Stimulated activated CD4-positive, alpha-beta T cell treated with anti-CD3 and anti-CD28 coated beads, Interleukin-1b, Interleukin-23, amount 100 ng/mL, for 24 hours (primary cell): ENCODE results near the gene ARMC6.
"Not testable (repeated sequence)": the region's sequence is repeated elsewhere in the genome, so short reads cannot be mapped to it uniquely, and the experiment has no call there.

Experiments
- DNase-seq, 4 experiments: peaks; one replicate each; pipeline ENCODE4 v3.0.0-alpha.2; 2020; ENCODE audit warnings: low read depth in 4 of 4, low spot score in 1 of 4

ARMC6 gene

DNA sequence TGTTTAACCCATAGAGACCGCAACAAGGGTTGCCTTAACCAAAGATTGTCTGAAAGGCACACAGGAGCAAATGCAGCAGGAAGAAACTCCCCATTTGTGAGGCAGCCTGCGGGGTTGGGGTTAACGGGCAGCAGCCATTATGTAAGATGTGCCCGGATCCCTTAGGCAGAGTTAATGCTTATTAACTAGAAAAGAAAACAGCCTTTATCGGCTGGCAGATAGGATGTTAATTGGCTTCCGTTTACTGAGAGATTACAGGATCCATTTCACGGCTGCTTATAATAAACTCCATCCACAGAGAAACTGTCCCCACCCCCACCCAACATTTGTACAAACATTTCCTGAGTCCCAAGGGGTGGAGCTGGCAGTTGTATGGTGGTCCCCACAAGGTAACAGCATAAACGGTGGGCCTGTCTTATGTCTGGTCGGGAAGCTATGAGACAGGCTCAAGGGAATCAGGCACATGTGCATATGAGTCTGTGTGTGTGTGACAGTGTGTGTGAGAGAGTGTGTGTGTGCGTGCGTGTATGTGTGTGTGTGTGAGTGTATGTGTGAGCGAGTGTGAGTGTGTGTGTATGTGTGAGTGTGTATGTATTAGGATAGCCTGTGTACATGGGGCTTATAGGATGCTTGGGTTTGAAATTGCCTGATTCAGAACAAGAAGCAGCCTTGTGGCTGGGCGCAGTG, 40.9 kb downstream of the ARMC6 start:
- no peak for DNase-seq

DNA sequence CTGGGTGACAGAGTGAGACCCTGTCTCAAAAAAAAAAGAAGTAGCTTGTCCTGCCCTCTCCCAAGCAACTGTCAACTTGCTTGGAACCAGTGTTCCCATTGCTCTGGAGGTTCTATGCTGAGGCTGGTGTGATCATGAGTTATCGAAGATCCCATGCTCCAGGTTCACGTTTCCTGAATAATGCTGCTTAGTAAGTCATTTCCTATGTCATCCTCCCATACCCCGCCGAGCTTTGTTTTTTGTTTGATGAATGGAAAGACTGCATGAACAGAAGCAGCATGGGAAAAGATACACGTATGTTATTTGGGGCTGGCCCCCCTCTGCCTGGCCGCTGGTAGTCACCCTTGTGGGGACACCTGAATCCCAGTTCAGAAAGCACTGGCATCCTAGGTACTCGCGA, 41.7 kb downstream of the ARMC6 start:
- no peak for DNase-seq

DNA sequence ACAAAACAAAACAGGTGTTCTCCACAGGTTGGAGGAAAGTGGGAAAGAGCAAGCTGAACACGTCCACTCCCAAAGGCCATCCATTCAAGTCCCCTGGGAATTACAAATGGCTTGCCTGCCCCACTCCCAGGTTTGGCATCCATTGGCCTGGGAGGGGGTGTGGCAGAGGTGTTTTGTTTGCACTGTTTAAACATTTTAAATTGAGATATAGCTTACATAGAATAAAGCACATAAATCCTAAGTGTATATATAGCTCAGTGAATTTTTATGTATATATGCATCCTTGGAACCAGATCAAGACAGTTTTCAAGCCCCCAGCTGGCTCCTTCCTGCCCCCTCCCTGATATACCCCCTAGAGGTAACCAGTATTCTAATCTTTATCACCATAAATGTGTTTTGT, 43.1 kb downstream of the ARMC6 start:
- no peak for DNase-seq

DNA sequence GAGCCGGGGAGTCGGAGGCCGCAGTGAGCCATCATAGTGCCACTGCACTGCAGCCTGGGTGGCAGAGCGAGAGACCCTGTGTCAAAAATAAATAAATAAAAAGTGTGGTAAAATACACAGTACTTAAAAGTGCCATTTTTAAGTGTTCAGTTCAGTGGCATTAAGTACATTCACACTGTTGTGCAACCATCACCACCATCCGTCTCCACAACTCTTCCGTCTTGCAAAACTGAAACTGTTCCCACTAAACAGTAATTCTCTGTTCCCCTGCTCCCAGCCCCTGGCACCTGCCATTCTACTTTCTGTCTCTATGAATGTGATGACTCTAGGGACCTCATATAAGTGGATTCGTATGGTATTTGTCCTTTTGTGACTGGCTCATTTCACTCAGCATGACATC, 43.7 kb downstream of the ARMC6 start:
- DNase-seq: no peak

DNA sequence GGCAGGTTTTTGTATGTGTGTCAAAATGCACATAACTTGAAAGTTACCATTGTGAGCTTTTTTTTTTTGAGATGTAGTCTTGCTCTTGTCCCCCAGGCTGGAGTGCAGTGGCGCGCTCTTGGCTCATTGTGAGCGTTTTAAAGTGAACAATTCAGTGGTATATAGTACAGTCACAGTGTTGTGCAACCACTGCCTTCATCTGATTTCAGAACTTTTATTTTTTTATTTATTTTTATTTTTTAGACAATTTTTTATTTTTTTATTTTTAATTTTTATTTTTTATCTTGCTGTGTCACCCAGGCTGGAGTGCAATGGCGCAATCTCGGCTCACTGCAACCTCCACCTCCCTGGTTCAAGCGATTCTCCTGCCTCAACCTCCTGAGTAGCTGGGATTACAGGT, 45.4 kb downstream of the ARMC6 start:
- no peak for DNase-seq

DNA sequence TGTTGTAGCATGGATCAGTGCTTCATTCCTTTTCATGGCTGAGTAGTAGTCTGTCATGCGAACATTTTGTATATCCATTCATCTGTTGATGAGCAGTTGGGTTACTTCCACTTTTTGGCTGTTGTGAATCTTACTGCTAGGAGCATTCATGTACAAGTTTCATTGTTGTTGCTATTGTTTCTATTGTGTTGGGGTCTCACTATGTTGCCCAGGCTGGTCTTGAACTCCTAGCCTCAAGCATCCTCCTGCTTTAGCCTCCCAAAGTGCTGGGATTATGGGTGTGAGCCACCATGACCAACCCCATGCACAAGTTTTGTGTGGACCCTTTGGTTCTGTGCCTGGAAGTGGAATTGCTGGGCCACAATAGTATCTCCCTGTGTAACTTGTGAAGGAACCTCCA, 46.2 kb downstream of the ARMC6 start:
- no peak for DNase-seq

DNA sequence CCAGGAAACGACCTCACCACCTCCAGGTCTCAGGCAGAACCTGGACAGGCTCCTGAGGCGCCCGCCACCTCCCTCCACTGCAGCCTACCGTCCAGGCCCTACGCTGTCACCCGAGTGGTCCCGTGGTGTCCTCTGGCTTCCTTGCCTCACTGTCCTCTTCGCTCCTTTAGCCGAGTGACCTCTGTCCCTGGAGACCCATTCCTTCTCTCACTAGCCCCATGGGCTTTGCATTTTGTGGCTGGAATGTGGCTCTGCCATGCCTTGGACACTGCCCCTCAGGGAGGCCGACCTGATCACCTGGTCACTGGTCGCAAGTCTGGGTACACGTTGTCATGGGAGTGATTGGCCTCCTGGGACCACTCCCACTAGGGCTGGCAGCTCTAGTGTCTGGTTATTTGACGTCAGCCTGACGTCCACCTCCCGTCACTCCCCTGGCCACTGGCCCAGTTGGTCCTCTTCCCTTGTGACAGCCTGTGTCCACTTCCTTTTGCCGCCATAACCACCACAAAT, 48.3 kb downstream of the ARMC6 start:
- DNase-seq: no peak

DNA sequence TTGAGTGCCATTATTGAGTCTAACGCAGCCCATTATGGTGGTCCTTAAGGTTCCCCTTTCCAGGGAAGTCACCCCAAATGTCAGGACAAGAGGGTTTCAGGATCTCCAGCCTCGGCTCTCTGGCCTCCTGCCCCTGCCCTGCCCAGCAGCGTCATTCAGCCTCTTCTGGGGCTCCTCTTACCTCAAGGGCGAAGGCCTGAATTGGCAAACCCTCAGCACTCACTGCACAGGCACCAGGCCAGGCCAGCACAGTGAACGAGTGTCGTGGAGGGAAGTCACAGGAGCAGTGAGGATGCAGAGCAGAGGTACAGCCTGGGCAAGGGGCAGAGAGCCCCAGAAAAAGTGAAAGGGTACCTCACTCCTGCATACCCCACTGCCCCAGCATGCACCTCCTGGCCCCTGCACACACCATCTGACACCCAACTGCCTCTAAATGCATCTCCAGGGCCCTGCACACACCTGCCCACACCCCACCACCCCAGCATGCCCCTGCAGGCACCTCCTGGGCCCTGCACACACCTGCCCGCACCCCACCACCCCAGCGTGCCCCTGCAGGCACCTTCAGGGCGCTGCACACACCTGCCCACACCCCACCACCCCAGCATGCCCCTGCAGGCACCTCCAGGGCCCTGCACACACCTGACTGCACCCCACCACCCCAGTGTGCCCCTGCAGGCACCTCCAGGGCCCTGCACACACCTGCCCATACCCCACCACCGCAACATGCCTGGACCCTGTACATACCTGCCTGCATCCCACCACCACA, 50.2 kb downstream of the ARMC6 start:
- DNase-seq: no peak

DNA sequence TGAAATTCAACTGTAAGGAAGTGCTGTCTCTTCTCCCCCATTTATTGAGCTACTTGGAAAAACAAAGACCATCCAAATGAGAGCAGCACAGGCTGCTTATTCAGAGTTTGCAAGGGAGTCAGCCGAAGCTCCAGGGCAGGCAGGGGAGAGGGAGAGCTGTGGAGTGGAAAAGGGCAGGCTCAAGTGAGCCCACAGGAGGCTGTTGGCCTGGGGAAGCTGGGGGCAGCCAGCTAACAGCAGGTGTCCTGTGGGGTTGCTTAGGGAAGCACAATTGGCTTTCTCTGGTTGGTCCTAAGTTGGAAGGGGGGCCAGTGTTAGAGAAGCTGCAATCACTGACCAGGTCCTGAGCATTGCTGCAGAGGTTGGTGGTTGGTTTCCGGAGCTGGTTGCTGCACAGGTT, 54.3 kb downstream of the ARMC6 start:
- no peak for DNase-seq

DNA sequence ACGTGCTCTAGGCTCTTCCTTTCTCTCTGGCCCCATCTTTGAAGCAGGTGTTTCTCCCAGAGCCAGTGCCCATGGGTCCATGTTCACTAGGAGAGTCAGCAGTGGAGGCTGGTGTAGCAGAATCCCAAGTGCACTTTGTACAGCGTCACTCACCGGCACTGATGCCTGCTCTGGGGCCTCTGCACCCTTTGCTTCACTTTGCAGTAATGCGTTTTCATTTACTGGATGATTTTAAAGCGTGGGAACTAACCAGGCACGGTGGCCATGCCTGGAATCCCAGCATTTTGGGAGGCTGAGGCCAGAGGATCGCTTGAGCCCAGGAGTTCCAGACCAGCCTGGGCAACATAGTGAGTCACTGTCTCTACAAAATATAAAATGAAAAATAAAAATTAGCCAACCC, 61.1 kb downstream of the ARMC6 start:
- DNase-seq: no peak

DNA sequence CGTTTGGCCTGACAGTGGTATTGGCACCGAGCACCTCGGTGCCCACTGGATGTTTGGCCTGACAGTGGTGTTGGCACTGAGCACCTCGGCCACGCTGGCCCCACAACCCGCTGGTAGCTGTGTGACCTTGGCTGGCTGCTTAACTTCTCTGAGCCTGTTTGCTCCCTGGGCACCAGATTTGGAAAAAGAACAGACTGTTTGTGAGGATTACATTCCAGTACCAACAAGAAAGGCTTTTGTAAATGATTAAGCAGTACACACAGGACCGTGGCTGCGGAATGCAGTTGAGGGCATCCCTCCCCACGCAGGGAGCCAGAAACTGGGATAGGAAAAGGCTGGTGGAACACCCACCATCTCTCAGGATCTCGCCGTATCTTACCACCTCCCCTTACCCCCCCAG, 62.3 kb downstream of the ARMC6 start:
- no peak for DNase-seq

DNA sequence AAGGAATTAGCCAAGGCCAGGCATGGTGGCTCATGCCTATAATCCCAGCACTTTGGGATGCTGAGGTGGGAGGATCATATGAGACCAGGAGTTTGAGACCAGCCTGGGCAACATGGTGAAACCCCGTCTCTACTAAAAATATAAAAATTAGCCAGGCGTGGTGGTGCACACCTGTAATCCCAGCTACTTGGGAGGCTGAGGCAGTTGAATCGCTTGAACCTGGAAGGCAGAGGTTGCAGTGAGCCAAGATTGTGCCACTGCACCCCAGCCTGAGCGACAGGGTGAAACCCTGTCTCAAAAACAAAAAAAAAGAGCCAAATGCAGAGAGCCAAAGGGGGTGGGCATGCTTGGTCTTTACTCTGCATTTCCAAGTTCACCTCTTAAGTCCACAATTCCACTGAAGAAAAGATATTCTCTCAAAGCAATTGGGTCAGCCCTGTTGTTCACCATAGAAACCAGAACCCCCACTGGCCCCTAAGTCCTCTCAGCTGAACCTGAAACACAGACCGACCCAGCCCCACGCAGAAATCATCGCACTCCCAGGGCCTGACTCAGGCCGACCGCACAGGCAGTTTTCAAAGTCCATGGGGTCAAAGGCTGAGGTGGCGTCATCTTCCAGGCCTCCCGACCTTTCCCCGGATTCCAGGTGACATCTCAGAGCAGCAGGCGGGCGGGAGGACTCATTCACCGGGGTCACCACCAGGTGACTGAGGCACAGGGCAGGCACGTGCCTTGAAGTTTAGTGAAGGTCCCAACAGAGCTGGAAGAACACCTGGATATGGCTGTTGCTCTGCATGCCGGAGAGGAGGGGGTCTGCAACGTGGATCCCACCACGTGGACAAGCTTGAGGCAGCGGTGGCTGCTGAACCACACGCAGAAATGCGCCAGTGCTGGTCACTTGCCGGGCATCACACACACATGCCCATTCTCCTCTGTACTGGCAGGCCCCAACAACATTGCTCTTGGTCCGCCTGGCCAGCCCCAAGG, 63.5 kb downstream of the ARMC6 start:
- no peak for DNase-seq

DNA sequence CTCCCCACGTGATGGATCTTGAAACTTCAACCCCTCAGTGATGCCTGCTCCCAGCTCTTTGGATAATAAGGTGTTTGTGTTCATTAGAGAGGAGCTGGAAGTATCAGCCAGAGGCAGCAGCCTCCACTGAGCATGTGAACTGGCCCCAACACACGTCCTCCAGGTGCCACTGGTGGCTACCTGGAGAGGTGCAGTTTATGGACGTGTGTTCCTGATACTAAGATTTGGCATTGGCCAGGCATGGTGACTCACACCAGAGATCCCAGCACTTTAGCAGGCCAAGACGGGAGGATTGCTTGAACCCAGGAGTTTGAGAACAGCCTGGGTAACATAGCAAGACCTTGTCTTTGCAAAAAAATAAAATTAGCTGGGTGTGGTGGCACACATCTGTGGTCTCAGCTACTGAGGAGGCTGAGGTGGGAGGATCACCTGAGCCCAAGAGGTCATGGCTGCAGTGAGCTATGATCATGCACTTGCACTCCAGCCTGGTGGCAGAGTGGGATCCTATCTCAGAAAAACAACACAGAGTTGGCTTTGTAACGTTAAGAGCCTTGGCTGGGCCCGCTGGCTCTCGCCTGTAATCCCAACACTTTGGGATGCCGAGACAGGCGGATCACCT, 64.8 kb downstream of the ARMC6 start:
- no peak for DNase-seq

DNA sequence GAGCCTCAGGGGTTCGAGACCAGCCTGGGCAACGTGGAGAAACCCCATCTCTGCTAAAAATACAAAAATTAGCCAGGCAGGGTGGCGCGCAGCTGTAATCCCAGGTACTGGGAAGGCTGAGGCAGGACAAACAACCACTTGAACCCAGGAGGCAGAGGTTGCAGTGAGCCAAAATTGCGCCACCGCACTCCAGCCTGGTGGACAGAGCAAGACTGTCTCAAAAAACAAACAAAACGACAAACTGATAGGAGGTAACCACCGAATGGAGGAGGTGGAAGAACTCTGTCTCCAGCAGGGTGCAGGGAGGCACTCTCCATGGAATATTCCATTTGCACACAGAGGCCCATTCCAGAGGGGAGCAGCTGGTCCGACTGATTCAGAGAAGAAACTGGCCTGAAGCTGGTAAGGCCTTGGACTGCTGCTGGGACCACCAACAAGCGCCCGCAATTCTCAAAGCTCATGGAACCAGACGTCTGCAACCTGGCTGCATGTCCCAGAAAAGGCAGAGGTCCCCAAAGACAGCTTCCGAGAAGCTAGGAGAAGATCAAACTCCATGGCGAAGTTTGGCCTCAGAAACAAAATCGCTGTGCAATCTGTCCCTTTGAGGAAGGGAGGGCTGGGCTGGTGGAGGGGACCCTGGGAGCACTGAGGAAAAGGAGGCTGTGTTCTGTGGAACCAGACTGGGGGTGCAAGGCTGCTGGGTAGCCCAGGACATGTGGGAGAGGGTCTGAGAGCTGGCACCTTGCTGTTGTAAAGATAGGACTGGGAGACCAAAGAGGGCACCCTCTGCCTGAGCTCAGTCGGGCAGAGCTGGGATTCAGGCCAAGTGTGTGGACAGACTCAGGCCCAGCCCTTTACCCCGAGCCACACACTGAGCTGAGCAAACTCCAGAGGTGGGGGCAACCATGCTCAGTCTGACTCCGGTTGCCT, 65.6 kb downstream of the ARMC6 start:
- DNase-seq: no peak

DNA sequence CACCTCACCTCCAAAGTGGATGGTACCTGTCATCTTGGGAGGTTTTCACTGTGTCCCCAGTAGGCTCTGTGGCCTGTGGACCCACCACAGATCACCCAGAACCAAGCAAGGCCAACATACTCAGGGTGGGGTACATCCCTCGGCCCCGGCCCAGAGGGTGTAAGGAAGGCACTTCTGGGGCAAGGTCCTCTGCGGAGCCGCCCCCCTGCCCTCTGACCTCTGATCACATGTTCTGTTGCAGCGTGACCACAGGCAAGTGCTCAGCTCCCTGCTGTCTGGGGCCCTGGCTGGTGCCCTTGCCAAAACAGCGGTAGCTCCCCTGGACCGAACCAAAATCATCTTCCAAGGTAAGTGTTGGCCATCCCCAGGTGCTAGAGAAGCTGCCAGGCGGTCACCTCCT, 68.1 kb downstream of the ARMC6 start:
- no peak for DNase-seq

DNA sequence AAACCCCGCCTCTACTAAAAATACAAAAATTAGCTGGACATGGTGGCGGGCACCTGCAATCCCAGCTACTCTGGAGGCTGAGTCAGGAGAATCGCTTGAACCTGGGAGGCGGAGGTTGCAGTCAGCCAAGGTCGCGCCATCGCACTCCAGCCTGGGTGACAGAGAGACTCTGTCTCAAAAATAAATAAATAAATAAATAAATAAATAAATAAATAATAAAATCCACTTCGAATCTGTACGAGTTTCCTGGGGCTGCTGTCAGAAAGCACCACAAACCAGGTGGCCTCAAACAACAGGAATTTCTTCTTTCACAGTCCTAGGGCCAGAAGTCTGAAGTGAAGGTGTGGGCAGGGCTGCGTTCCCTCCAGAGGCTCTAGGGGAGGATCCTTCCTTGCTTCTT, 69.2 kb downstream of the ARMC6 start:
- DNase-seq: not testable (repeated sequence)

DNA sequence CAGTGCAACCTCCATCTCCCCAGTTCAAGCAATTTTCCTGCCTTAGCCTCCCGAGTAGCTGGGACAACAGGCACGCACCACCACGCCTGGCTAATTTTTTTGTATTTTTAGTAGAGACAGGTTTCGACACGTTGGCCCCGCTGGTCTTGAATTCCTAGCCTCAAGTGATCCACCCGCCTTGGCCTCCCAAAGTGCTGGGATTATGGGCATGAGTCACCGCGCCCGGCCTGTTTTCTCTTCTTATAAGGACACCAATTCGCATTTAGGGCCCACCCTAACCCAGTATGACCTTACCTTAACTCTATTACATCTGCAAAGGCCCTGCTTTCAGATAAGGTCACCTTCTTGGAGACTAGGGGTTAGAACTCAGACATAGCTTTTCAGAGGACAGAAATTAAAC, 69.8 kb downstream of the ARMC6 start:
- DNase-seq: no peak

DNA sequence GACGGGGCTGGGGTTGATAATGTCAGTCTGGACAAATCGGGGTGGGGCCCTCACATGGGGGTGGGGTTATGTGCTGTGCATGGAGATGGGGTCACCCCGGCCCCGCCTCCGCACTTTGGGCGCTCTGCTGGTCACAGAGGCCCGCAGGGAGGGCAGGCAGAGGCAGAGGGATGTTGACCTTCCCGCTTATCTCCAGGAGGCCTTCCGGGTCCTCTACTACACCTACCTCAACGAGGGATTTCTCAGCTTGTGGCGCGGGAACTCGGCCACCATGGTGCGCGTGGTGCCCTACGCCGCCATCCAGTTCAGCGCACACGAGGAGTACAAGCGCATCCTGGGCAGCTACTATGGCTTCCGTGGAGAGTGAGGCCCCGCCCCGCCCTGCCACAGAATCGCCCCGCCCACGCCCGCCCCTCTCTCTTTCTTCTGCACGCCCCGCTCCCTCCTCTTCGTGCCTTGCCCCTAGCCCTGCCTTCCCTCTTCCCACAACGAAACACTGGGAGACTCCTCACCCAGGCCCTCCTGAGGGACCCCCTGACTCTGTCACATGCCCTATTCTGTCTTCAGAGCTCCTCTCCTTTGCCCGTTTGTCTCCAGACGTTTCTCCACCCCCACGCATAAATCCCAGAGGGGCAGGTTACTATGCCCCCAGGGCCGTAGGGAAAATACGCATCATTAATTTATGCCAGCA, 72.1 kb downstream of the ARMC6 start:
- no peak for DNase-seq

DNA sequence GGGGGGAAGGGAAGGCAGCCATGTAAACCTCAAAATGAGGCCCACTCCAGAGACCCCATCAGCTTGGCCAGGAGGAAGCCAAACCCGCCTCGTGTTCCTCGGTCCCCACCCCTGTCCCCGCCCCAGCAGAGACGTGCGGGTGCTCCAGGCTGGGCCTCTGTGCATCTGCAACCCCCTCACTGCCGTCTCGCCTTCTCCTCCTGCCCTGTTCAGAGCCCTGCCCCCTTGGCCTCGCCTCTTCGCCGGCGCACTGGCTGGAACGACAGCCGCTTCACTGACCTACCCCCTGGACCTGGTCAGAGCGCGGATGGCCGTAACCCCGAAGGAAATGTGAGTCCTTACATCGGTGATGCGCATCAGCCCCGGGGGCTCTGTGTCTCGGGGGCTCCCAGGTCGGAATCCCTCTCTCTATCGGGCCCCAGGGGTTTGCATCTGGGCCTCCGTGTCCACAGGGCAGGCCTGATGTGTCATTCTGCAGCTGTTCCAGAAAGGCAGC, 72.7 kb downstream of the ARMC6 start:
- DNase-seq: no peak
